HG02623 (cell line): Measurements from ENCODE around the gene COL21A1.
"Not testable (repeated sequence)": the region's sequence is repeated elsewhere in the genome, so short reads cannot be mapped to it uniquely, and the experiment has no call there.

Experiments used
- ATAC-seq: cut with Tn5 transposase; IDR thresholded peaks from one replicate; pipeline ENCODE4 v1.9.1; 2021; ENCODE audit warnings: moderate library complexity; ENCODE audit not compliant: unreplicated experiment

COL21A1 gene

GRCh38 chr6:56246881-56247653 lies at the start of gene COL21A1:
COL21A1 (minus strand) TSS chr6:56247580; CDS start chr6:56182618, 64,962 bp downstream.
- no peak for ATAC-seq

GRCh38 chr6:56293781-56294180 lies 46.4 kb upstream of the COL21A1 start:
- ATAC-seq = no peak

DNA sequence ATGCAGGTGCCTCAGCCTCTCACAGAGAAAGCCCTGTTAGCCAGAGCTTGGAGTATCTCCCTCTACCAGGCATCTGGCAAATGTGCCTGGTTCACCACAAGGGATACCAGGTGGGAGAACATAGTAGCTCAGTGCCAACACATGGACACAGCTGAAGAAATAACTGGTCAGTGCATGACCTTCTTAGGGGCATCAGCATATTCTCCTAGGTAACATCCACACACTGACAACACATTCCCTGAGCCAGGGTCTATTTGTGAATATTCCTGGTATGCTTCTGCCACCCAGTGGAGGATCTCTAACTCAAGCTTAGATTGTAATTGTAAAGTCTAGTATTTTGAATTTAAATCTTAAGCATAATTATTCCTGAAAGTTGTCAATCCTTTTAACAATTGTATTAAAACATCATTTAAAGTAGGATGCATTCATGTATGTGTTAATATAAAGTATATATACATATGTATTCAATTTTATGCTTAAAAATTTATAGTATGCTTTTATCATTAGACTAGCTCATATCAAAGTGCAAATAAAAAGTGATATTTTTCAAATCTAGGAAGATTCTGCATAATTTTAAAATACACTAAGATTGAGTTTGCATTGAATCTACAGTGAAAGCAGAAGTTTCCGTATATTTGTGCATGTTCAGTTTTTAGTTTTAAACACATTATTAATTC lies 45.3 kb upstream of the COL21A1 start:
- ATAC-seq = no peak

DNA sequence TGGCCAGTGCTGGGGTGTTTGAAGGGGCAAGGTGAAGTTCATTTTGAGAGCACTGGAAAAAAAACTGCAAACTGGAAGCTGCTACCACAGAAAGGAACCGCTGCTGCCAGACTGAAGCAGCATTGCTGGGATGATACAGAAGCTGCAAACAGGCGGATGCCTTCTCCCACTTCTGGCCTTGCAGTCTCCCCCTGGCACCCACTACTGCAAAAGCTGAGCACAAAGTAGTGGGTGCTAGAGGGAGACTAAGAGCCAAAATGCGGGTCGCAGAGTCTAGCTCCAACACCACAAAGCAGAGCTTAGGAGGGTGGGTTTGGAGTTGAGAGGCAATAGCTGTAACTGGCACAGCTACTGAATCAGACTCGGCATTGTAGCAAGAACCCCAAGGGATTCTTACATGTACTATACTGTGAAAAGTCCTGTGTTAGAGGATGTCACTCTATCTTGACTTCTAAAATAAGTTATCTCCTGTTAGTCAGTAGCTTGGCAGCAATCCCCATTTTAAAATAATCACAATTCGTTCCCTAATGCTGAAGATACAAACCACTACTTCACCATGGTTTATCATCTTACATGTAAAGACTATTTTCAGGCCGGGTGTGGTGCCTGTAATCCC lies 44.0 kb upstream of the COL21A1 start:
- no peak for ATAC-seq

DNA sequence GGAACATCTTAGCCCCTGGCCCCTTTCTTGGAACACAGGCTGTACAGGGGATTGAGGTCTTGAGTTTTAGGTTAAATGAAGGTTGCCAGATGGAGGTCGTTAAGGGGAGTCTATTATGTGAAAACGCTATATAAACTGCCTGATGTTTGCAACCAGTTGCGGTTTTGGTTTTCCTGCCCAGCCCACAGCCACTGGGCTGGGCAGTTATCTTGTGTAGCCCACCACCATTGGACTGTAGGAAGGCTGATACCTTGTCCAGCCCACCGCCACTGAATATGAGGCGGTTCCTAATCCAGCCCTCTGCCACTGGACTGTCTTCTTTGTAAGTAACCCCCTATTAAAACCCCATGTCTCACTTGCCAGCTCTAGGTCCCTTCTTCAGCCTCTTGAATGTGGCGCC lies 42.3 kb upstream of the COL21A1 start:
- no peak for ATAC-seq

GRCh38 chr6:56288347-56288746 lies 41.0 kb upstream of the COL21A1 start:
- no peak for ATAC-seq

DNA sequence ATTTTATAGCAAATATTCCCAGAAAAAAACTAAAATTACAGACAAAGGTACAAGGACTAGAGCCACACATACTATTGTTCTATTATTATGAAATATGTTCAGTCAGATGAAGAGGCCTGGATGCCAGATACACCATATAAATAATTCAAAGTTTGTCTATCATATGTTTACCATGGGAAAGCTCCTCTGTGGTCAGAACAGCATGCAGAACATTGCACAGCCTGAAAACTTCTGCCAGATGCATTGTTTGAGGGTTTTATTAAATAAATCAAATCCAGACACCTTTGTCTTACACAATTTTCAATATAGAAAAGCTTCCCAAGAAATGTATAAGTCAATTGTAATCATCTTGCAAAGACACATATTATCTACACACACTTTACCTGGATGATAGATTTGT lies 35.0 kb upstream of the COL21A1 start:
- ATAC-seq = no peak

GRCh38 chr6:56280126-56280525 lies 32.7 kb upstream of the COL21A1 start:
- ATAC-seq = no peak

GRCh38 chr6:56279331-56280080 lies 32.1 kb upstream of the COL21A1 start:
- ATAC-seq = no peak

DNA sequence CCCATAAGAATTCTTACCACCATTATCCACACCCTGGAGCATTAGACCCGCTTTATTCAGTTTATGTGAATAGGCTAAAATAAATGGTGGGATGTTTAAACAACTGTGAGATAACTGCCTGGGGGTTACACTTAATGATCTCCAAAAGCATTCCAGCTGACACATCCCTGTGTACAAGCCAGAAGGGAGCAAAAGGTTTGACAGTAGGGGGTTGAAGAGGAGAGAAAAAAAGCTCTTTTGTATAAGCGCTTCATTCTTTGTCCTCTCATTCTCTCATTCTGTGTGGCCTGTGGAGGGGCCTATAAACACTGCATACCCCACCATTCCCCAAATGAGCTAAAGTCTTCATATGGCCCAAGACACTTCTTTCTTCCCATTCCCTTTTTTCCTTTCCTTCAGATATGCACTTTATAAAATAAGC lies 30.8 kb upstream of the COL21A1 start:
- ATAC-seq = no peak

GRCh38 chr6:56270812-56271441 lies 23.5 kb upstream of the COL21A1 start:
- ATAC-seq = no peak

GRCh38 chr6:56268266-56268665 lies 20.9 kb upstream of the COL21A1 start:
- no peak for ATAC-seq

- no peak for ATAC-seq
Observed at GRCh38 chr6:56266011-56266410, 18.6 kb upstream of the COL21A1 start.

GRCh38 chr6:56263596-56264315 lies 16.4 kb upstream of the COL21A1 start:
- ATAC-seq = no peak

GRCh38 chr6:56260593-56260992 lies 13.2 kb upstream of the COL21A1 start:
- ATAC-seq = not testable (repeated sequence)

DNA sequence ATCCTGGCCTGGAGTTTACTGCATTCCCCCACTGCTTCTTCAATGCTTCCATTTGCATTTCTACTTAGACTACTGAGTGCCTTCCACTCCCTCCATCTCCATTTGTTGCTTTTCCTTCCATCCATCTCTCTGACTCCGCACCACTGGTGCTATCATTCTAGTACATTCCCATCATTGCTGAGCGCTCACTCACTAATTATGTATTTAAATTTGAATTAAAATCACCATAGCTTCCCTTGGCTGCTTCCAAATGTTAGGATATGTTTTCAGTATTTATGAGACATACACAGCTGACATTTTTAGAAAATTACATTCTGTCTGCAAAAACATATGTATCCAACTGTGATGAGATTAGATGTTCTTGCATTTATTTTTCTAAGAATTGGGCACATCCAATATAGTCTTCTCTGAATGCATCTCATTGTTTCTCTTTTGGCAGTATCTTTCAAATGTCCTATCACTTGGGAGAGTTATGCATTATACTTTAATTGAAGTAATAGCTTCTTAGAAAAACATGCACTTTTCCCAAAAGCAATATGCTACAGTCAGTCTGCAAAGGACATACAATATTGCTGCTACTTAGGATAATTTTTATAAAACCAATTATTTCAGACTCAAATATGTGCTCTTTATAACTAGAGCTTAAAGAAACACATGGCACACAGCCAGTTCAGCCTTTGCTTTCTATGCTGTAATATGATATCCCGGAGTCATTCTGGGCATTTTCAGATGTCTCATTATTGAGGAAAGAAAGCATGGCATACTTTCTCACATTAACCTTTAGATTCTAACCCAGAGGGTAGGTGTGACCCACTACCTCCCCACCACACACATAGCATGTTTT lies 12.1 kb upstream of the COL21A1 start:
- no peak for ATAC-seq

- no peak for ATAC-seq
Observed at GRCh38 chr6:56255349-56255748, 8.0 kb upstream of the COL21A1 start.

DNA sequence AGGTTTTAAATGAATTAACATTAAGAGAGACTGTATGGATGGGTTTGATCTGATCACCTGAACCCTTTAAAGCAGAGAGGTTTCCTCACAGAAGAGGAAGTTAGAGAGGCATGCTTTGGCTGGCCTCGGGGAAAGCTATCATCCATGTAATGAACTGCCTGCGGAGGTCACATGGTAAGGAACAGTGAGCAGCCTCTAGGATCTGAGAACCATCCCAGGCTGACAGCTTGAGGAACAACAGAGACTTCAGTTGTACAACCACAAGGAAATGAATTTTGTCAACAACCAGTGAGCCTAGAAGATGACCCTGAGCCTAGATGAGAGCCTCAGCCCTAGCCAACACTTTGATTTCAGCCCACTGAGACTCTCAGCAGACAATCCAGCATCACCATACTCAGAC lies 2.9 kb upstream of the COL21A1 start:
- no peak for ATAC-seq

DNA sequence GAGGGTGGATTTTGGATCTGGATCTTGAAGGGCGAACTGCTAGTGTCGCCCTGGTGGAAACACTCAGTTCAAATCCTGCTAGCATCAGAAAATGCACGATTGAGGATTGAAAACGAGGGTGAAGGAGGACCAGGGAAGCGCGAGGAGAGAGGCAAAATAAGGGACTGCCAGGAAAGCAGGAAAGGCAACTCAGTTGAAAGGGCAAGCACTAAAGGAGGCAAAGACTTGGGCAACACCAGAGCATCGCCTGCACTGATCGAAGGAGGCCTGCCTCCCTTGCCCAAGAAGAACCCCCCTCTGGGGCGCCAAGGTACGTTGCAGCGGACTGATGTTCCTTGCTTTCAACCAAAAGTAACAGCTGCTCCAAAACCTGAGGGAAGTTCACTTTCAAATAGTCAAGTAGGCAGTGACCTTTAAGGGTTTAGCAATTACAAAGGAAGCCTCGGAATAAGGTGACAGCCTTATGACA lies 308 bp upstream of the COL21A1 start:
- ATAC-seq = no peak
